Measurements from ENCODE around the gene CNPPD1.
"Not testable (repeated sequence)": the region's sequence is repeated elsewhere in the genome, so short reads cannot be mapped to it uniquely, and the experiment has no call there.

The CNPPD1 gene

GRCh38 chr2:219207884-219208740, 31.4 kb upstream of the CNPPD1 start:
- DNase-seq (ENCODE audit: low read depth in 2 of 2) = no peak

- DNase-seq (ENCODE audit: low read depth in 2 of 2) = no peak
Measured at GRCh38 chr2:219207134-219207883, 30.6 kb upstream of the CNPPD1 start.

GRCh38 chr2:219206328-219207133, 29.8 kb upstream of the CNPPD1 start, which contains the start of gene ZFAND2B:
TSS of gene ZFAND2B (plus strand) at chr2:219206782. CDS start at chr2:219206988, 206 bp downstream.
- peak; percentile 77 to 83 for DNase-seq (ENCODE audit: low read depth in 2 of 2)

GRCh38 chr2:219205981-219206327, 29.2 kb upstream of the CNPPD1 start:
- no peak for DNase-seq (ENCODE audit: low read depth in 2 of 2)

- DNase-seq (ENCODE audit: low read depth in 2 of 2) = no peak
Measured at GRCh38 chr2:219205165-219205538, 28.4 kb upstream of the CNPPD1 start.

GRCh38 chr2:219204425-219205164, 27.9 kb upstream of the CNPPD1 start:
- no peak for DNase-seq (ENCODE audit: low read depth in 2 of 2)

- not testable (repeated sequence) for DNase-seq (ENCODE audit: low read depth in 2 of 2)
Measured at GRCh38 chr2:219201331-219201730, 24.6 kb upstream of the CNPPD1 start.

GRCh38 chr2:219200502-219201326, 24.0 kb upstream of the CNPPD1 start:
- not testable (repeated sequence) for DNase-seq (ENCODE audit: low read depth in 2 of 2)

GRCh38 chr2:219199470-219200211, 22.9 kb upstream of the CNPPD1 start:
- no peak for DNase-seq (ENCODE audit: low read depth in 2 of 2)

GRCh38 chr2:219198974-219199373, 22.2 kb upstream of the CNPPD1 start:
- DNase-seq (ENCODE audit: low read depth in 2 of 2) = no peak

- DNase-seq (ENCODE audit: low read depth in 2 of 2) = no peak
Measured at GRCh38 chr2:219197388-219197787, 20.7 kb upstream of the CNPPD1 start.

- DNase-seq (ENCODE audit: low read depth in 2 of 2) = no peak
Measured at GRCh38 chr2:219186754-219187456, 10.2 kb upstream of the CNPPD1 start.

GRCh38 chr2:219184121-219184520, 7.4 kb upstream of the CNPPD1 start:
- DNase-seq (ENCODE audit: low read depth in 2 of 2) = no peak

GRCh38 chr2:219183151-219183772, 6.5 kb upstream of the CNPPD1 start:
- DNase-seq (ENCODE audit: low read depth in 2 of 2) = no peak

GRCh38 chr2:219182331-219183150, 5.8 kb upstream of the CNPPD1 start:
- DNase-seq (ENCODE audit: low read depth in 2 of 2) = no peak

GRCh38 chr2:219181531-219181930, 4.8 kb upstream of the CNPPD1 start:
- DNase-seq (ENCODE audit: low read depth in 2 of 2) = no peak

GRCh38 chr2:219180961-219181360, 4.2 kb upstream of the CNPPD1 start:
- DNase-seq (ENCODE audit: low read depth in 2 of 2) = no peak
